ENCODE data around the gene GABRA4. TPM values are rescaled to one million over a fixed set of nuclear protein-coding genes. Genes with fewer than 3 reads are reported as not detected.

Gene GABRA4
- total RNA-seq, 1 donor from 2014 or later = not detected

DNA sequence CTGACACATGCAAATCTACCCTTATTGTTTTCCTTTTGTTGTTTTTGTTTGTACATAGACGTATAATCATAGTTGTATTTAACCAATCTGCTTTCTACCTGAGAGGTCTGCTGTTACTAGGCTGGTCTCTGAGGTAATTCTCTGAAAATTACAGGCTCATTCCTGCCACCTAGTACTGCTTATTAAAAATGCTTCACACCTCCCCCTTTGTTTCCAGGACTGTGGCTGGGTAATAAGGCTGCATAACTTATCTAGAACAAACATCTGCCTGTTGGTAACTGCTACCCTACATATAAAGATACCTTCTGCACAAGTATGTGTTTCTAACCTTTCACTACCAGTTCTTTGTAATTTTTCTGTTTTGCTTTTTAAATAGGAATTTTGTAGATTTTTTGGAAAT, 118.6 kb downstream of the GABRA4 start:
- intact Hi-C loops (cut with micrococcal nuclease) = no loop called here
- Mint-ChIP-seq H3K9me3 (peaks cover 2% of the 10 kb centered on the region), H3K27me3 (no peaks in the 10 kb centered on the region), H3K36me3 (ENCODE audit: low read depth) (no peaks in the 10 kb centered on the region), H3K27ac (no peak overlapping the region), H3K4me3 (no peak overlapping the region), H3K4me1 (no peaks in the 10 kb centered on the region)
- DNase-seq = no peak
- ChIA-PET POLR2A (no interaction called here), CTCF (no interaction called here)
- ATAC-seq (ENCODE audit: low read depth) = no peak
- TF ChIP-seq, protein P1, sequence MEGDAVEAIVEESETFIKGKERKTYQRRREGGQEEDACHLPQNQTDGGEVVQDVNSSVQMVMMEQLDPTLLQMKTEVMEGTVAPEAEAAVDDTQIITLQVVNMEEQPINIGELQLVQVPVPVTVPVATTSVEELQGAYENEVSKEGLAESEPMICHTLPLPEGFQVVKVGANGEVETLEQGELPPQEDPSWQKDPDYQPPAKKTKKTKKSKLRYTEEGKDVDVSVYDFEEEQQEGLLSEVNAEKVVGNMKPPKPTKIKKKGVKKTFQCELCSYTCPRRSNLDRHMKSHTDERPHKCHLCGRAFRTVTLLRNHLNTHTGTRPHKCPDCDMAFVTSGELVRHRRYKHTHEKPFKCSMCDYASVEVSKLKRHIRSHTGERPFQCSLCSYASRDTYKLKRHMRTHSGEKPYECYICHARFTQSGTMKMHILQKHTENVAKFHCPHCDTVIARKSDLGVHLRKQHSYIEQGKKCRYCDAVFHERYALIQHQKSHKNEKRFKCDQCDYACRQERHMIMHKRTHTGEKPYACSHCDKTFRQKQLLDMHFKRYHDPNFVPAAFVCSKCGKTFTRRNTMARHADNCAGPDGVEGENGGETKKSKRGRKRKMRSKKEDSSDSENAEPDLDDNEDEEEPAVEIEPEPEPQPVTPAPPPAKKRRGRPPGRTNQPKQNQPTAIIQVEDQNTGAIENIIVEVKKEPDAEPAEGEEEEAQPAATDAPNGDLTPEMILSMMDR (IDR thresholded peaks at IDR 0.05) = no peak

DNA sequence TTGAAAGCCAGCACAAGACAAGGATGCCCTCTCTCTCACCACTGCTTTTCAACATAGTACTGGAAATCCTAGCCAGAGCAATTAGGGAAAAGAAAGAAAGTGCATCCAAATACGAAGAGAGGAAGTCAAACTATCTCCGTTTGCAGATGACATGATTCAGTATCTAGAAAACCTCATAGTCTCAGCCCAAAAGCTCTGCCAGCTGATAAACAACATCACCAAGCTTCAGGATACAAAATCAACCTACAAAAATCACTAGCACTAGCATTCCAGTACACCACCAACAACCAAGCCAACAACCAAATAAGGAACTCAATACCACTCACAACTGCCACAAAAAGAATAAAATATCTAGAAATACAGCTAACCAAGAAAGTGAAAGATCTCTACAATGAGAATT, 123.0 kb downstream of the GABRA4 start:
- intact Hi-C loops (cut with micrococcal nuclease) = no loop called here
- Mint-ChIP-seq H3K9me3 (peaks cover 4% of the 10 kb centered on the region), H3K4me3 (no peak overlapping the region), H3K27ac (no peak overlapping the region), H3K4me1 (no peaks in the 10 kb centered on the region), H3K27me3 (no peaks in the 10 kb centered on the region), H3K36me3 (ENCODE audit: low read depth) (no peaks in the 10 kb centered on the region)
- TF ChIP-seq, protein P1 (IDR thresholded peaks at IDR 0.05) = no peak
- DNase-seq (no peak), ATAC-seq (ENCODE audit: low read depth) (no peak)
- CTCF ChIA-PET = no interaction called here
- POLR2A ChIA-PET = no interaction called here

Other genes with a start within 250 kb of the GABRA4 start
- gene COX7B2, start 84.3 kb downstream of the GABRA4 start, total RNA-seq = not detected in 2 replicates
- gene GABRB1, start 38.0 kb upstream of the GABRA4 start, total RNA-seq = not detected in 2 replicates